NCI-H69 (cell line): Measurements from ENCODE around the gene RBMS3.
A peak's percentile ranks its signal among the peaks of the same experiment; 100 is the strongest.
"Not testable (repeated sequence)": the region's sequence is repeated elsewhere in the genome, so short reads cannot be mapped to it uniquely, and the experiment has no call there.

Source experiments
- DNase-seq: peaks from one replicate; lab custom pipeline; 2025; lab: John Stamatoyannopoulos, UW

RBMS3 gene

GRCh38 chr3:29312395-29312794, 31.5 kb downstream of the RBMS3 start:
- DNase-seq, result no peak

GRCh38 chr3:29312960-29313452, 32.1 kb downstream of the RBMS3 start:
- DNase-seq, result no peak

GRCh38 chr3:29313981-29314726, 33.3 kb downstream of the RBMS3 start:
- no peak for DNase-seq

- no peak for DNase-seq
Measured at GRCh38 chr3:29314727-29315088, 33.8 kb downstream of the RBMS3 start.

GRCh38 chr3:29317659-29318173, 36.8 kb downstream of the RBMS3 start:
- no peak for DNase-seq

- no peak for DNase-seq
Measured at GRCh38 chr3:29318251-29318650, 37.4 kb downstream of the RBMS3 start.

GRCh38 chr3:29319262-29319661, 38.4 kb downstream of the RBMS3 start:
- no peak for DNase-seq

GRCh38 chr3:29319798-29320197, 38.9 kb downstream of the RBMS3 start:
- DNase-seq, result no peak

- no peak for DNase-seq
Measured at GRCh38 chr3:29322586-29322985, 41.7 kb downstream of the RBMS3 start.

- no peak for DNase-seq
Measured at GRCh38 chr3:29324180-29324651, 43.3 kb downstream of the RBMS3 start.

GRCh38 chr3:29326540-29326939, 45.7 kb downstream of the RBMS3 start:
- DNase-seq, result not testable (repeated sequence)

- no peak for DNase-seq
Measured at GRCh38 chr3:29329986-29330890, 49.4 kb downstream of the RBMS3 start.

GRCh38 chr3:29331035-29331434, 50.2 kb downstream of the RBMS3 start:
- no peak for DNase-seq

GRCh38 chr3:29331456-29332194, 50.8 kb downstream of the RBMS3 start:
- no peak for DNase-seq

GRCh38 chr3:29332195-29332637, 51.3 kb downstream of the RBMS3 start:
- no peak for DNase-seq

GRCh38 chr3:29333576-29333975, 52.7 kb downstream of the RBMS3 start:
- no peak for DNase-seq

- DNase-seq, result no peak
Measured at GRCh38 chr3:29334706-29335105, 53.8 kb downstream of the RBMS3 start.

- peak; percentile 84 for DNase-seq
Measured at GRCh38 chr3:29335438-29335837, 54.6 kb downstream of the RBMS3 start.

GRCh38 chr3:29335943-29336342, 55.1 kb downstream of the RBMS3 start:
- DNase-seq, result no peak

GRCh38 chr3:29337565-29337964, 56.7 kb downstream of the RBMS3 start:
- no peak for DNase-seq

GRCh38 chr3:29338377-29338776, 57.5 kb downstream of the RBMS3 start:
- DNase-seq, result no peak
